HEK293 (cell line): ENCODE measurements around the gene SLC6A9.

Experiments used
- CTCF ChIA-PET: fragments of 350-600 bp; formaldehyde crosslinking; extraction: SDS; loops from one replicate; lab custom pipeline; 2021; ENCODE audit warnings: antibody characterized with exemption; lab: Yijun Ruan, JAX
- POLR2A ChIA-PET: fragments of 300-600 bp; formaldehyde crosslinking; extraction: SDS; loops from one replicate; lab custom pipeline; 2020; ENCODE audit warnings: antibody characterized with exemption, inconsistent platforms; lab: Yijun Ruan, JAX
- H3K27ac ChIP-seq: fragments of 200-500 bp; sonication (Bioruptor generic); 2 replicates; pipeline ENCODE4 v1.5.1; 2014; ENCODE audit warnings: low read depth, low read length, control low read depth, inconsistent platforms; ENCODE audit errors: extremely low read depth
- H3K36me3 ChIP-seq, 2 experiments: fragments of 200-500 bp in 1 of 2; sonication (Bioruptor generic) in 1 of 2; 1 replicate in 1 of 2; 2 replicates in 1 of 2; pipeline ENCODE4 v1.5.1; 2014 to 2017; ENCODE audit warnings: inconsistent platforms in 2 of 2, low read length in 2 of 2; ENCODE audit not compliant: control insufficient read depth in 2 of 2, insufficient read depth in 1 of 2
- H3K4me1 ChIP-seq: fragments of 200-500 bp; sonication (Bioruptor generic); 2 replicates; pipeline ENCODE4 v1.5.1; 2014; ENCODE audit warnings: mild to moderate bottlenecking, low read length, inconsistent platforms; ENCODE audit not compliant: control insufficient read depth, insufficient read depth
- H3K4me3 ChIP-seq: 2 replicates; pipeline ENCODE4 v1.5.1; 2011; ENCODE audit warnings: low read depth, mild to moderate bottlenecking, control low read depth, low read length, moderate library complexity
- H3K9me3 ChIP-seq: fragments of 200-500 bp; sonication (Bioruptor generic); 2 replicates; pipeline ENCODE4 v1.5.1; 2014; ENCODE audit warnings: low read depth, low read length, inconsistent platforms; ENCODE audit not compliant: control insufficient read depth, insufficient read depth
- GLIS2 ChIP-seq: fragments of 450-650 bp; formaldehyde crosslinking; IDR thresholded peaks from 2 replicates; pipeline ENCODE4 v1.5.1; 2016; ENCODE audit warnings: missing biosample characterization, missing genetic modification characterization
- MZF1 ChIP-seq: fragments of 450-650 bp; formaldehyde crosslinking; IDR thresholded peaks from 2 replicates; pipeline ENCODE4 v1.5.1; 2017; ENCODE audit warnings: missing biosample characterization, missing genetic modification characterization, borderline replicate concordance
- PATZ1 ChIP-seq: fragments of 450-650 bp; formaldehyde crosslinking; IDR thresholded peaks from 2 replicates; pipeline ENCODE4 v1.5.1; 2016; ENCODE audit warnings: missing biosample characterization, missing genetic modification characterization
- PRDM10 ChIP-seq: fragments of 450-650 bp; formaldehyde crosslinking; IDR thresholded peaks from 2 replicates; pipeline ENCODE4 v1.5.1; 2016; ENCODE audit warnings: missing biosample characterization, missing genetic modification characterization
- SCRT2 ChIP-seq: fragments of 450-650 bp; formaldehyde crosslinking; IDR thresholded peaks from 2 replicates; pipeline ENCODE4 v1.5.1; 2016; ENCODE audit warnings: missing biosample characterization, missing genetic modification characterization
- YY2 ChIP-seq: fragments of 450-650 bp; formaldehyde crosslinking; IDR thresholded peaks from 2 replicates; pipeline ENCODE4 v1.5.1; 2016; ENCODE audit warnings: missing biosample characterization, missing genetic modification characterization
- ZBTB21 ChIP-seq: fragments of 450-650 bp; formaldehyde crosslinking; IDR thresholded peaks from 2 replicates; pipeline ENCODE4 v1.5.1; 2017; ENCODE audit warnings: missing biosample characterization, missing genetic modification characterization
- ZFP69B ChIP-seq: fragments of 450-650 bp; formaldehyde crosslinking; IDR thresholded peaks from 2 replicates; pipeline ENCODE4 v1.5.1; 2016; ENCODE audit warnings: missing biosample characterization, missing genetic modification characterization
- ZNF140 ChIP-seq: fragments of 450-650 bp; formaldehyde crosslinking; IDR thresholded peaks from 2 replicates; pipeline ENCODE4 v1.5.1; 2016; ENCODE audit warnings: missing biosample characterization, missing genetic modification characterization
- ZNF157 ChIP-seq: fragments of 450-650 bp; formaldehyde crosslinking; IDR thresholded peaks from 2 replicates; pipeline ENCODE4 v1.5.1; 2016; ENCODE audit warnings: missing biosample characterization, missing genetic modification characterization
- ZNF184 ChIP-seq: fragments of 450-650 bp; IDR thresholded peaks from 2 replicates; pipeline ENCODE4 v1.5.1; 2018; ENCODE audit warnings: missing biosample characterization, mild to moderate bottlenecking, missing genetic modification characterization
- ZNF311 ChIP-seq: fragments of 450-650 bp; formaldehyde crosslinking; IDR thresholded peaks from 2 replicates; pipeline ENCODE4 v1.5.1; 2017; ENCODE audit warnings: missing biosample characterization, missing genetic modification characterization, borderline replicate concordance
- ZNF324 ChIP-seq: fragments of 450-650 bp; formaldehyde crosslinking; IDR thresholded peaks from 2 replicates; pipeline ENCODE4 v1.5.1; 2016; ENCODE audit warnings: missing biosample characterization, missing genetic modification characterization
- ZNF391 ChIP-seq: fragments of 450-650 bp; formaldehyde crosslinking; IDR thresholded peaks from 2 replicates; pipeline ENCODE4 v1.5.1; 2016; ENCODE audit warnings: low read depth, missing biosample characterization, missing genetic modification characterization, borderline replicate concordance
- ZNF501 ChIP-seq: fragments of 450-650 bp; formaldehyde crosslinking; IDR thresholded peaks from 2 replicates; pipeline ENCODE4 v1.5.1; 2016; ENCODE audit warnings: missing biosample characterization, missing genetic modification characterization
- ZNF600 ChIP-seq: fragments of 450-650 bp; formaldehyde crosslinking; IDR thresholded peaks from 2 replicates; pipeline ENCODE4 v1.5.1; 2016; ENCODE audit warnings: missing biosample characterization, missing genetic modification characterization
- ZNF610 ChIP-seq: fragments of 450-650 bp; formaldehyde crosslinking; IDR thresholded peaks from 2 replicates; pipeline ENCODE4 v1.5.1; 2016; ENCODE audit warnings: missing biosample characterization, missing genetic modification characterization, borderline replicate concordance
- ZNF623 ChIP-seq: fragments of 450-650 bp; formaldehyde crosslinking; IDR thresholded peaks from 2 replicates; pipeline ENCODE4 v1.5.1; 2016; ENCODE audit warnings: missing biosample characterization, missing genetic modification characterization
- ZNF660 ChIP-seq: fragments of 450-650 bp; IDR thresholded peaks from 2 replicates; pipeline ENCODE4 v1.5.1; 2018; ENCODE audit warnings: missing biosample characterization, mild to moderate bottlenecking, missing genetic modification characterization
- ZNF664 ChIP-seq: fragments of 450-650 bp; formaldehyde crosslinking; IDR thresholded peaks from 2 replicates; pipeline ENCODE4 v1.5.1; 2016; ENCODE audit warnings: missing biosample characterization, missing genetic modification characterization
- ZNF670 ChIP-seq: fragments of 450-650 bp; formaldehyde crosslinking; IDR thresholded peaks from 2 replicates; pipeline ENCODE4 v1.5.1; 2016; ENCODE audit warnings: missing biosample characterization, missing genetic modification characterization, low read depth
- ZNF707 ChIP-seq: fragments of 450-650 bp; formaldehyde crosslinking; IDR thresholded peaks from 2 replicates; pipeline ENCODE4 v1.5.1; 2016; ENCODE audit warnings: missing biosample characterization, missing genetic modification characterization
- ZNF76 ChIP-seq: fragments of 450-650 bp; formaldehyde crosslinking; IDR thresholded peaks from 2 replicates; pipeline ENCODE4; 2016; ENCODE audit warnings: low read depth, missing biosample characterization, missing genetic modification characterization, borderline replicate concordance
- ZNF777 ChIP-seq: fragments of 450-650 bp; formaldehyde crosslinking; IDR thresholded peaks from 2 replicates; pipeline ENCODE4 v1.5.1; 2017; ENCODE audit warnings: missing biosample characterization, missing genetic modification characterization, borderline replicate concordance

Gene SLC6A9

GRCh38 chr1:43976890-43977289 is 54.4 kb downstream of the SLC6A9 start:
- POLR2A ChIA-PET = interaction anchor here (1.1 to 3.6 kb wide), 2 partner anchors 15 to 54 kb away, joined by 3 to 15 read pairs; partner anchors contain the start of genes CCDC24 and SLC6A9
- Histone ChIP-seq H3K36me3 (peaks cover 7 to 62% of the 10 kb centered on the region in 2 experiments; a peak in 2 of 3 replicates), H3K4me1 (peaks cover 3% of the 10 kb centered on the region; the same call in 1 of the 2 replicates), H3K9me3 (no peaks in the 10 kb centered on the region), H3K27ac (no peak overlapping the region), H3K4me3 (no peak overlapping the region)
- TF ChIP-seq ZNF140 (tag by site-specific recombination) (no peak), ZNF501 (tag by site-specific recombination) (no peak)
- CTCF ChIA-PET = no interaction called here

GRCh38 chr1:43976045-43976444 is 55.2 kb downstream of the SLC6A9 start:
- POLR2A ChIA-PET = interaction anchor here (0.5 to 3.6 kb wide), 6 partner anchors 10 to 317 kb away, joined by 3 to 15 read pairs (median 6); partner anchors contain the start of genes CCDC24 and IPO13
- Histone ChIP-seq H3K4me1 (peaks cover 3% of the 10 kb centered on the region; the same call in 1 of the 2 replicates), H3K27ac (no peak overlapping the region), H3K4me3 (peak overlapping the region; percentile 88), H3K36me3 (peaks cover 7 to 62% of the 10 kb centered on the region in 2 experiments; a peak in 2 of 3 replicates), H3K9me3 (no peaks in the 10 kb centered on the region)
- CTCF ChIA-PET = interaction anchor here (0.5 to 1.1 kb wide), 2 partner anchors 71 to 894 kb away, joined by 3 to 6 read pairs; no protein-coding TSS in a partner anchor
- TF ChIP-seq SCRT2 (tag by site-specific recombination) = peak; percentile 45; the same call in 1 of the 2 replicates
- TF ChIP-seq ZNF664 (tag by site-specific recombination) = no peak

- Histone ChIP-seq H3K36me3 (peaks cover 7 to 58% of the 10 kb centered on the region in 2 experiments; a peak in 2 of 3 replicates), H3K9me3 (no peaks in the 10 kb centered on the region), H3K4me1 (peaks cover 3% of the 10 kb centered on the region; the same call in 1 of the 2 replicates), H3K27ac (peak overlapping the region; percentile 70; the same call in 1 of the 2 replicates), H3K4me3 (peak overlapping the region; percentile 88)
- POLR2A ChIA-PET = interaction anchor here (0.5 to 3.6 kb wide), 16 partner anchors 9 to 1566 kb away, joined by 3 to 15 read pairs (median 4); partner anchors contain the start of genes CCDC24, DMAP1, IPO13 and KDM4A
- CTCF ChIA-PET = interaction anchor here (0.5 to 1.1 kb wide), 3 partner anchors 72 to 895 kb away, joined by 3 to 6 read pairs (median 3); no protein-coding TSS in a partner anchor
- 0 out of 2 replicates have a peak, but pooled peaks have one; percentile 24 for TF ChIP-seq MZF1
- TF ChIP-seq ZNF600 (tag by site-specific recombination) = 0 out of 2 replicates have a peak, but pooled peaks have one; percentile 46
- TF ChIP-seq ZFP69B (tag by site-specific recombination) = no peak
- peak; percentile 8; the same call in 1 of the 2 replicates for TF ChIP-seq GLIS2 (tag by site-specific recombination)
- TF ChIP-seq ZNF391 (tag by site-specific recombination) = no peak
- TF ChIP-seq ZNF777 = no peak
- TF ChIP-seq ZNF610 (tag by site-specific recombination) = no peak
- TF ChIP-seq ZNF184 (tag by site-specific recombination) = no peak
- TF ChIP-seq YY2 (tag by site-specific recombination) = no peak; the same call in 1 of the 2 replicates
- no peak for TF ChIP-seq ZNF157
- peak; percentile 76; the same call in 1 of the 2 replicates for TF ChIP-seq PATZ1 (tag by site-specific recombination)
- TF ChIP-seq ZNF660 = no peak
- TF ChIP-seq ZNF76 (tag by site-specific recombination) = peak; percentile 75
- TF ChIP-seq PRDM10 = 0 out of 2 replicates have a peak, but pooled peaks have one; percentile 10
- TF ChIP-seq ZNF324 (tag by site-specific recombination) = no peak
- no peak for TF ChIP-seq ZBTB21 (tag by site-specific recombination)
- TF ChIP-seq ZNF670 = no peak
- TF ChIP-seq ZNF707 (tag by site-specific recombination) = no peak
- no peak for TF ChIP-seq ZNF623 (tag by site-specific recombination)
- TF ChIP-seq ZNF311 (tag by site-specific recombination) = no peak
Measured at GRCh38 chr1:43975249-43975961, 55.9 kb downstream of the SLC6A9 start.
